ENCODE results near the gene SEZ6L. TPM values are rescaled to one million over a fixed set of nuclear protein-coding genes. Genes with fewer than 3 reads are reported as not detected.

The SEZ6L gene
- total RNA-seq, 1 experiment from 2014 or later: 0.13 TPM

DNA sequence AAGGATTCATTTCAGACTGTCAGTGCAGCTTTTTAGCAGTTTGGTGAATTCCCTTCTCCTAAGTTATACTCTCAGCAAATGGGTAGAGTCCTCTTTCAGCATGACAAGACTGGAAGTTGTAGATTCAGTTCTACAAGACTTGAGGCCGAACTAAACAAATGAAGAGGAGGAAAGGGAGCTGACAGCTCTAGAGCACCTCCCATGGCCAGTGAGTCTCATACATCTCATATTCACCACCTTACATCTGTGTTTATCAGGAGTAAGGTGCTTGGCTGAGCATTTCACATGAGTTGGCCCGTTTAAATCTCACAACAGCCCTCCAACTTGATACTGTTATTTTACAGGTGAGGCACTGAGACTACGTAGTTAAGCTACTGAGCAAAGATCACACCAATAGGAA lies 30.4 kb downstream of the SEZ6L start:
- H3K56ac ChIP-seq (ENCODE audit: insufficient read length, low read depth, low read length): no peak overlapping the region
- H3K79me2 ChIP-seq (ENCODE audit: insufficient read depth, low read length): no peaks in the 10 kb centered on the region
- TF ChIP-seq, protein P1, sequence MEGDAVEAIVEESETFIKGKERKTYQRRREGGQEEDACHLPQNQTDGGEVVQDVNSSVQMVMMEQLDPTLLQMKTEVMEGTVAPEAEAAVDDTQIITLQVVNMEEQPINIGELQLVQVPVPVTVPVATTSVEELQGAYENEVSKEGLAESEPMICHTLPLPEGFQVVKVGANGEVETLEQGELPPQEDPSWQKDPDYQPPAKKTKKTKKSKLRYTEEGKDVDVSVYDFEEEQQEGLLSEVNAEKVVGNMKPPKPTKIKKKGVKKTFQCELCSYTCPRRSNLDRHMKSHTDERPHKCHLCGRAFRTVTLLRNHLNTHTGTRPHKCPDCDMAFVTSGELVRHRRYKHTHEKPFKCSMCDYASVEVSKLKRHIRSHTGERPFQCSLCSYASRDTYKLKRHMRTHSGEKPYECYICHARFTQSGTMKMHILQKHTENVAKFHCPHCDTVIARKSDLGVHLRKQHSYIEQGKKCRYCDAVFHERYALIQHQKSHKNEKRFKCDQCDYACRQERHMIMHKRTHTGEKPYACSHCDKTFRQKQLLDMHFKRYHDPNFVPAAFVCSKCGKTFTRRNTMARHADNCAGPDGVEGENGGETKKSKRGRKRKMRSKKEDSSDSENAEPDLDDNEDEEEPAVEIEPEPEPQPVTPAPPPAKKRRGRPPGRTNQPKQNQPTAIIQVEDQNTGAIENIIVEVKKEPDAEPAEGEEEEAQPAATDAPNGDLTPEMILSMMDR (conservative IDR thresholded peaks at IDR 0.05): peak; percentile 44
- H3K27me3 ChIP-seq (ENCODE audit: insufficient read depth, low read length): no peaks in the 10 kb centered on the region
- no peak overlapping the region for H3K9ac ChIP-seq (ENCODE audit: extremely low read depth, insufficient read length, low read length)
- Mint-ChIP-seq H3K27me3 (ENCODE audit: low read depth) (peaks cover 20% of the 10 kb centered on the region), H3K4me3 (no peak overlapping the region), H3K9me3 (no peaks in the 10 kb centered on the region), H3K27ac (no peak overlapping the region), H3K36me3 (ENCODE audit: insufficient read depth in 1 of 3, low read depth in 3 of 3) (no peaks in the 10 kb centered on the region), H3K4me1 (peaks cover 0 to 4% of the 10 kb centered on the region in 2 experiments; a peak in 1 of 4 replicates)
- H3K9me3 ChIP-seq (ENCODE audit: control insufficient read depth, low read depth, low read length): no peaks in the 10 kb centered on the region
- H3K27ac ChIP-seq (ENCODE audit: insufficient read length, low read depth, low read length): no peak overlapping the region
- H3K18ac ChIP-seq (ENCODE audit: insufficient read length, low read depth, low read length): no peak overlapping the region
- no peak overlapping the region for H2BK12ac ChIP-seq (ENCODE audit: insufficient read length, low read depth, low read length)
- no peak overlapping the region for H2BK5ac ChIP-seq (ENCODE audit: insufficient read length, low read length)
- no peak overlapping the region for H3K4ac ChIP-seq (ENCODE audit: low read depth, low read length)
- no peaks in the 10 kb centered on the region for H3K23me2 ChIP-seq (ENCODE audit: insufficient read length, low read depth, low read length, poor library complexity, severe bottlenecking)
- no peak overlapping the region for H3K23ac ChIP-seq (ENCODE audit: insufficient read length, low read depth, low read length)
- no peak overlapping the region for H4K8ac ChIP-seq (replicated peaks; ENCODE audit: insufficient read length, low read depth, low read length)
- H3K4me1 ChIP-seq (ENCODE audit: insufficient read depth, low read length): no peaks in the 10 kb centered on the region
- no peaks in the 10 kb centered on the region for H4K20me1 ChIP-seq (ENCODE audit: control insufficient read depth, insufficient read depth, insufficient read length)
- H2AK5ac ChIP-seq (ENCODE audit: insufficient read length, low read length): no peak overlapping the region
- no CpG with 5 or more reads among the region's 3 CpGs for WGBS (ENCODE audit: extremely low coverage, insufficient read length, low lambda C conversion rate)
- no peak overlapping the region for H2BK20ac ChIP-seq (ENCODE audit: low read depth, low read length, poor library complexity, severe bottlenecking)
- no peak overlapping the region for H4K5ac ChIP-seq (ENCODE audit: insufficient read length, low read depth, low read length)
- H2BK120ac ChIP-seq (ENCODE audit: low read depth, low read length, poor library complexity, severe bottlenecking): no peak overlapping the region
- peak; percentile 31 for DNase-seq
- H2AFZ ChIP-seq (ENCODE audit: low read length): no peak overlapping the region
- no peak overlapping the region for H3K4me2 ChIP-seq (ENCODE audit: insufficient read depth, insufficient read length, low read length)
- H2BK15ac ChIP-seq (ENCODE audit: low read depth, low read length): no peak overlapping the region
- no peaks in the 10 kb centered on the region for H3K79me1 ChIP-seq (ENCODE audit: insufficient read depth, low read depth, low read length, poor library complexity, severe bottlenecking)
- no peak overlapping the region for H4K91ac ChIP-seq (ENCODE audit: insufficient read length, low read depth, low read length)
- no peak overlapping the region for H3T11ph ChIP-seq (ENCODE audit: low read length)
- no peak overlapping the region for H3K14ac ChIP-seq (ENCODE audit: insufficient read depth, low read length)
